GM19395 (cell line): ENCODE measurements around the gene SUPT5H.
"Not testable (repeated sequence)": the region's sequence is repeated elsewhere in the genome, so short reads cannot be mapped to it uniquely, and the experiment has no call there.

Source experiments
- ATAC-seq: cut with Tn5 transposase; IDR thresholded peaks from one replicate; pipeline ENCODE4 v1.9.1; 2021; ENCODE audit warnings: mild to moderate bottlenecking, moderate library complexity; ENCODE audit not compliant: unreplicated experiment

SUPT5H gene

GRCh38 chr19:39424934-39425333 lies 20.4 kb upstream of the SUPT5H start:
- no peak for ATAC-seq

DNA sequence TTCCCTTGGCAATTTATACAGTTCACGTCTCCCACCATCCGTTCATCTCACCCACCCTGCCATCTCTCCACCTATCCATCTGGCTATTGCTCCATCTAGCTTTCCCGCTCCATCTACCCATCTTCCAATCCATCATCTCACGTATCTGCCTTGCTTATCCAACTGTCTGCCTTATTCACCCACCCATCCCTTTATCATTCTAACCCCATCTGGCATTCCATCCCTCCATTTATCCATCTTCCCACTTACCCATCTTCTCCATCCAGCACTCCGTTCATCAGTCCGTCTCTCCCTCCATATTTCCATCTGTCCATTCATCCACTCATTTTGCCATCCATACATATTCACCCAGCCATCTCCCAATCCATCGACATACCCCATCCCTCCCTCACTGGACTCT lies 19.6 kb upstream of the SUPT5H start:
- ATAC-seq, result no peak

- ATAC-seq, result no peak
Observed at GRCh38 chr19:39426170-39426569, 19.2 kb upstream of the SUPT5H start.

DNA sequence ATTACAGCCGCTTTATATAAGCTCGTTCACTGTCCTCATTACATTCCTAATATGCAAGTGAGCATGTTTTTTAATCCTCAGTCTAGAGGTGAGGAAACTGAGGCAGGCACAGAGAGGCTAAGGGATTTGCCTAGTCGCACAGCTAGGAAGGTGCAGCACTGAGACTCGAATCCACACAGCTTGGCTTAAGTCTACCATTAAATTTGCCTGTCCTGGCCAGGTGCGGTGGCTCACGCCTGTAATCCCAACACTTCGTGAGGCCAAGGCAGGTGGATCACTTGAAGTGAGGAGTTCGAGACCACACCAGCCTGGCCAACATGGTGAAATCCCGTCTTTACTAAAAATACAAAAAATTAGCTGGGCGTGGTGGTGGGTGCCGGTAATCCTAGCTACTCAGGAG lies 17.7 kb upstream of the SUPT5H start:
- ATAC-seq, result no peak

DNA sequence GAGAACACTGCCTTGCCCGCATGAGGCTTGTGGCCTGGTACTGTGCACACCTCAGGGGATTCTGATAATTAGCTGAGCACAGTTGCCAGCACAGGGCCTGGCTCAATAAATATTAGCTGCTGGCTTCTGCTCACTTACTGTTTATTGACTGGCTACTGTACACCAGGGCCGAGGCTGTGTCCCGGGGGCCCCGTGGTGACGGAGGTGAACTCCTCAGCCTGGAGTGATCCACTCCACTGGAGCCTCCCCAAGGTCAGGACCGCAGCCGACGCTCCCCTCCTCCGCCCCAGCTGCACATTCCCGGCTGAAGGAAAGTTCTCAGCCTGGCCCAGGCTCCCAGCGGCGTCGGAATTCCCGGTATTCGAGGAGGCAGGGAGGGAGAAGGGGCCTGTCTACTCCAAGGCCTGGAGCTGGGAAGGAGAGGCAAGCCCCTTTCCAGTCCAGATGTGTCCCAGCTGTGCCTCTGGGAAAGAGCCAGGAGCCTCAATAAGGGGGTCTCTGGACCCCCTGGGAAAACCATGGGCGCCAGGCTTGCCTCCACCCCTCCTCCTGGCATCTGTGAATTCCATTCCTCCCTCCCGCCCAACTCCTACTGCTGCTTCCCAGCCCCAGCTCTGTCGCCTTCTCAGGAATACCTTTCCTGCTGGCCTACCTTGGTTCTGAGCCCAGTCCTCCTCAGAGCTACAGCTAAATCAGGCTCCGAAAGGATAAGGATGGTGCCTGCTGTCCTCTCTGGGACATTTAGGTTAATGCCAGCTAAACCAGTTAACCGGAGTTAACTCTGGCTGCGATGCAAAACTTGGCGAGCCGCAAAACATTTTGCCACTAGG lies 16.9 kb upstream of the SUPT5H start:
- no peak for ATAC-seq

- ATAC-seq, result no peak
Observed at GRCh38 chr19:39430675-39431593, 14.4 kb upstream of the SUPT5H start.

DNA sequence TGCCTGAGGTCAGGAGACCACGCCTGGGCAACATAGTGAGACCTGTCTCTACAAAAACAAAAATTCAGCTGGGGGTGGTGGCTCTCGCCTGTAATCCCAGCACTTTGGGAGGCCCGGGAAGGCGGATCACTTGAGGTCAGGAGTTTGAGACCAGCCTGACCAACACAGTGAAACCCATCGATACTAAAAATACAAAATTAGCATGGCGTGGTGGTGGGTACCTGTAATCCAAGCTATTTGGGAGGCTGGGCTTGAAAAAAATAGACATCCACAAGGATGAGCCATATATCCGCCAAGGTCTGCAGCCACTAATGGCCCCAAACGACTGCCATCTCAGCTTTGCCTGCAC lies 12.7 kb upstream of the SUPT5H start:
- ATAC-seq, result no peak

GRCh38 chr19:39433480-39434079 lies 11.8 kb upstream of the SUPT5H start:
- ATAC-seq, result no peak

DNA sequence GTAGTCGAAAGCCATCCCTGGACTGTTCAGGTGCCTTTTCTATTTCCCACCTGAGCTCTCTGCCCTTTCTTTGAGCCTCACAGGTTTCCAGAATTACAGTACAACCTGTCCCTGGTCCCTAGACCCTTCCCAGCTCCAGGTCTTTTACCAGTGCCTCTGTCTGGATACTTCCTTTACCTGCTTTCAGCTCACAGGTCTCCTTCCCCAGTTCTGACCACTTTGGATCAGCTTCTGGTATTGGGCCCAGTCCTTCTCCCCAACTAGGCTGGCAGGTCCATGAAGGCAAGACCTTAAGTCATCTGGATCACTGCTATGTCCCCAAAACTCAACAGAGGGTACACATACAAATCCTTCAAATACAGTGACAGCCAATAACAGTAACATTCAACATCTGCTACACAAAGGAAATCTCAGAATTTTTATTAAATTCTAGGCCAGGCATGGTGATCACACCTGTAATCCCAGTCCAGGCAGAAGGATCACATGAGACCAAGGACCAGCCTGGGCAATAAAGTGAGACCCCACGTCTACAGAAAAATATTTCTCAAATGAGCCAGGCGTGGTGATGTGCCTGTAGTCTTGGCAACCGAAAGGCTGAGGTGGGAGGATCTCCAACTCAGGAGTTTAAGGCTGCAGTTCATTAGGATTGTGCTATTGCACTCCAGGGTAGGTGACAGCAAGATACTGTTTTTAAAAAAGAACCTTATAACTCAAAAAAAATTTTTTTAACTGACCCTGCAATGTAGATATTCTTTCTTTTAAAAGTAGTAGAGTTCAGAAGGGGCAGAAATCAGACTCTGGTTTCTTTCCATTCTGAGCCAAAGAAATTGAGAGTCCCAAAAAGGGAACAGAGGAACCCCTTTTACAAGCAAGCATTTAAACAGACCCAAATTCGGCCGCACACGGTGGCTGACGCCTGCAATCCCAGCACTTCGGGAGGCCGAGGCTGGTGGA lies 11.0 kb upstream of the SUPT5H start:
- no peak for ATAC-seq

GRCh38 chr19:39435499-39436349 lies 9.7 kb upstream of the SUPT5H start, which contains the start of gene RPS16:
Gene RPS16, minus strand, starts transcription at chr19:39435949. Its CDS starts 54 bp downstream, at chr19:39435895.
- peak; percentile 58 for ATAC-seq

DNA sequence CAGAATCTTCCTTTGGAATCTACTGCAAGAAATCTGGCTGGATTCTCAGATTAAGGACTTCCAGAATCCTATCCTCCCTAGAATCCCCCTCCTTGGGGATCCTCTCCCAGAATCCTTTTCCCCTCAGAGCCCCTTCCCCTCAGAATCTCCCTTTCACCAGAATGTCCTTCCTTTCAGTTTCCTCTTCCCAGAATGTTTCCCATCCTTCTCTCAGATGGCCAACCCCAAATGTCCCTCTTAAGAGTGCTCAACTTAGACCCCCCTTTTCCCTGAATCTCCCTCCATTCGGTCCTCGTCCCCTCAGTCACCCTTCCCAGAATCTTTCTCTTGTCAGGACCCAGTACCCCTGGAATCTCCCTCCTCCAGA lies 9.0 kb upstream of the SUPT5H start:
- no peak for ATAC-seq

- ATAC-seq, result no peak
Observed at GRCh38 chr19:39438270-39438934, 7.0 kb upstream of the SUPT5H start.

GRCh38 chr19:39444598-39445195 lies 685 bp upstream of the SUPT5H start:
- no peak for ATAC-seq

DNA sequence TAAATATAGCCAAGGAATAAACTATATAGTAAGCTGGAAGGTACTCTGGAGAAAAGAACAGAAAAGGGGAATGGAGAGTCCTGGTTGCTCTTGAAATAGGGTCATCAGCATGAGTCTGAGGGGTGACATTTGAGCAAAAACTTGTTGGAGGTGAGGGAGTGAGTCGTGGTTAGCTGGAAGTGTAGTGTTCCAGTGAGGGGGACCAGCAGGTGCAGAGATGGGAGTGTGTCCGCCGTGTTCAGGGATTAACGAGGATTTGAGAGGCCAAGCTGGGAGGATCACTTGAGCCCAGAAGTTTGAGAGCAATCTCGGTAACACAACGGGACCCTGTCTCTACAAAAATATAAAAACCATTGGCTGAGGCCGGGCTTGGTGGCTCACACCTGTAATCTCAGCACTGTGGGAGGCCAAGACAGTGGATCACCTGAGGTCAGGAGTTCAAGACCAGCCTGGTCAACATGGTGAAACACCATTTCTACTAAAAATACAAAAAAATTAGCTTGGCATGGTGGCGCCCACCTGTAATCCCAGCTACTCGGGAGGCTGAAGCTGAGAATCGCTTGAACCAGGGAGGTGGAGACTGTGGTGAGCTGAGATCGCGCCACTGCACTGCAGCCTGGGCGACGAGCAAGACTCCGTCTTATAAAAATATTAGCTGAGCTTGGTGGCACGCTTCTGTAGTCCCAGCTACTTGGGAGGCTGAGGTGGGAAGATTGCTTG lies 1.1 kb downstream of the SUPT5H start:
- ATAC-seq, result no peak

DNA sequence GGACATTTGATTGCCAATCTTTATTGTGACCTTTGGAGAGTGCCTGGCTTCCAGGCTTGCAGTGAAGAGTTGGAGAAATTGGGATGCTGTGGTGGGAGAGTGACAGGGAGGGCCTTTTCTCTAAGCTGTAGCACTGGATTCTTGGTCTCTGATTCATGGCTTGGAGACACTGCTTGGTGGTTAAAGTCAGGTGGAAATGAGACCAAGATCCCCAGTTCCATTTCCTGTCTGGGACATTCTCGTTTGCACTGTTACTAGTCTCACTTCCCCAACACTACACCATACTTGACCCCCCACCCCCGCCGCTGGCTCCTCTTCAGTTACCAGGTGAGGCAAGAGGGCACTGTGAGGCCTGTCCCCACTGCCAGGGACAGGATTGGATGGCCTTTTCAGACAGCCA lies 2.9 kb downstream of the SUPT5H start:
- ATAC-seq, result no peak

DNA sequence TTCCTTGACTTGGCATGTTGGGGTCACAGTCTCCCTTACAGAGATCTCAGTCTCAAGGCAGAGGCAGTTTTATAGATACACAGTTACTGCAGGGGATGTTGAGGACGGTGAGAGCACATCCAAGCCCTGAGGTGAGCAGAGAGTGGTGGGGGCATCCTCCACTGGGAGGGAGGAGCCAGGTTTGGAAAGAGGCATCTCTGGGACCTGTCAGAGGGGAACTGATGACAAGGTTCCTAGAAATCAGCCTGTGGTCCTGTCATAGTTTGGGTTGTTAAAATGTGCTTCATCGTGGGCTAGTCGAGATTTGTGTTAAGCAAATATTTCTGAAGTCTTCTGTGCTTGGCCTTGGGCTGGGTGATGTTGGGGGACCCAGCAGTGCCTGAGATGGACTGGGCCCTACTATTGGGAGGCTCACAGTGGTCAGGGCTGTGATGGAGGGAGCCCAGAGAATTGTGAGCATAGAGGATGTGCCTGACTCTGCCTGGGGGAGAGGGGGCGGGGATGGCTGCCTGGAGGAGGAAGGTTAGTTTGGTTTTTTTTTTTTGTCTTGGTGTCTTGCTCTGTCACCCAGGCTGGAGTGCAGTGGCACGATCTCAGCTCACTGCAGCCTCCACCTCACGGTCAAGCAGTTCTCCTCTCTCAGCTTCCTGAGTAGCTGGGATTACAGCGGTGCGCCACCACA lies 3.9 kb downstream of the SUPT5H start:
- ATAC-seq, result no peak

DNA sequence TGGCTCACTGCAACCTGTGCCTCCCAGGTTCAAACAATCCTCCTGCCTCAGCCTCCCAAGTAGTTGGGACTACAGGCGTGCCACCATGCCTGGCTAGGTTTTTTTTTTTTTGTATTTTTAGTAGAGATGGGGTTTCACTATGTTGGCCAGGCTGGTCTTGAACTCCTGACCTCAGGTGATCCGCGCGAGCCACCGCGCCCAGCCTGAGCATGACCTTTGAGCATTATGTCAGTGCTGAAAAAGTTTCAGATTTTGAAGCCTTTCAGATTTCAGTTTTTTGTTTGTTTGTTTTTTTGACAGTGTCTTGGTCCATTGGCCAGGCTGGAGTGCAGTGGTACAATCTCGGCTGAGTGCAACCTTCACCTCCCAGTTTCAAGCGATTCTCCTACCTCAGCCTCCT lies 5.9 kb downstream of the SUPT5H start:
- ATAC-seq, result not testable (repeated sequence)
